ENCODE measurements around the gene TUBGCP3.

Gene TUBGCP3

GRCh38 chr13:112455476-112456059, 132.4 kb downstream of the TUBGCP3 start:
- DNase-seq (ENCODE audit: low read depth, low spot score) = no peak
- POLR2A ChIA-PET = no interaction called here

GRCh38 chr13:112454648-112455334, 133.2 kb downstream of the TUBGCP3 start:
- H3K4me3 ChIP-seq (ENCODE audit: low read depth, low read length) = no peak overlapping the region
- ChIA-PET POLR2A (no interaction called here), CTCF (no interaction called here)
- DNase-seq (ENCODE audit: low read depth, low spot score) = no peak
- no peak for TF ChIP-seq CTCF (IDR thresholded peaks at IDR 0.05; ENCODE audit: insufficient read depth, low read length, missing control alignments)

More at GRCh38 chr13:112455476-112456059, 132.4 kb downstream of the TUBGCP3 start:
- no peak for TF ChIP-seq CTCF (IDR thresholded peaks at IDR 0.05; ENCODE audit: insufficient read depth, low read length, missing control alignments)
- CTCF ChIA-PET = no interaction called here
- H3K4me3 ChIP-seq (ENCODE audit: low read depth, low read length) = no peak overlapping the region

- H3K4me3 ChIP-seq (ENCODE audit: low read depth, low read length) = no peak overlapping the region
- no peak for TF ChIP-seq CTCF (IDR thresholded peaks at IDR 0.05; ENCODE audit: insufficient read depth, low read length, missing control alignments)
- CTCF ChIA-PET = no interaction called here
- POLR2A ChIA-PET = no interaction called here
- DNase-seq (ENCODE audit: low read depth, low spot score) = no peak
Measured at GRCh38 chr13:112453874-112454647, 133.9 kb downstream of the TUBGCP3 start.

- CTCF ChIA-PET = no interaction called here
- H3K4me3 ChIP-seq (ENCODE audit: low read depth, low read length) = no peak overlapping the region
- no peak for TF ChIP-seq CTCF (IDR thresholded peaks at IDR 0.05; ENCODE audit: insufficient read depth, low read length, missing control alignments)
- POLR2A ChIA-PET = no interaction called here
- no peak for DNase-seq (ENCODE audit: low read depth, low spot score)
Measured at GRCh38 chr13:112453207-112453829, 134.6 kb downstream of the TUBGCP3 start.

GRCh38 chr13:112452380-112453206, 135.4 kb downstream of the TUBGCP3 start:
- POLR2A ChIA-PET = no interaction called here
- CTCF ChIA-PET = no interaction called here
- no peak overlapping the region for H3K4me3 ChIP-seq (ENCODE audit: low read depth, low read length)
- DNase-seq (ENCODE audit: low read depth, low spot score) = no peak
- TF ChIP-seq CTCF (IDR thresholded peaks at IDR 0.05; ENCODE audit: insufficient read depth, low read length, missing control alignments) = no peak
